ENCODE results near the gene EFCC1.

The EFCC1 gene

DNA sequence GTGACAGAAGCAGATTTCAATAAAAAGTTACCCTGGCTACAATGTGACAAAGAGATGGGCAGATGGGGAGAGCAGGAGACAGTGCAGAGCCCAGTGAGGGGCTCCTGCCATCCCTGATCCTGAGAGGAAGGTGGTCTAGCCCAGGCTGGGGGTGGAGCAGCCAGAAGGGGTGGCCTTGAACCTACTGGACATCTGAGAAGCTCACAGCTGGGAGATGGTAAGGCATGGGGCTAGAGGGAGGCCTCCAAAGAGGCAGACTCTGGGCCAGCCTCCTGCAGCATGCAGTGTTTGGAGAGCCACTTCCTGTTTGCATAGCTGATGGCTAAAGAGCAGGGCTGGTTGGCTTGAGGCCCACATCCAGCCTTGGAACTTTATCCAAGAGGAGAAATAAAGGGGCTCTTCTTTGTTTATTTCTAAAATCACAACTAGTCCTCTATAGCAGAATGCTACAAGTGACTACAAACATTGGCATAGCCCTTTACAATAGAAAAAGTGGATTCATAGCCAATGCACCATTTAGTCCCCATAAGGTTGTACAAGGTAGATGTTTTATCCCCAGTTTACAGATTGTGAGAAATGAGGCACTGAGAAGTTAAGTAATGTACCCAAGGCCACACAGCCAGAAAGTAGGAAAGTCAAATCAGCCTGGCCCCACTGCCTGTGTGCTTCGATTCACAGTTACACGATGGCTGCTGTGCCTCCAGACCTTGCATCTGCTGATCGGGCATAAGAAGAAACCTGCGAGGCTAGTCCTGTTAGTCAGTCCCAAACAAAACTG lies 4.6 kb downstream of the EFCC1 start:
- peaks cover 75% of the 10 kb centered on the region for H3K27me3 ChIP-seq (ENCODE audit: control insufficient read depth, insufficient read depth, low read length)
- H3K36me3 ChIP-seq (ENCODE audit: control insufficient read depth, low read depth, low read length) = no peaks in the 10 kb centered on the region
- H3K9me3 ChIP-seq (ENCODE audit: control insufficient read depth, low read depth, low read length) = no peaks in the 10 kb centered on the region
- H3K4me1 ChIP-seq (ENCODE audit: control insufficient read depth, low read depth, low read length) = peaks cover 2% of the 10 kb centered on the region
- H3K9ac ChIP-seq (ENCODE audit: low read length) = no peak overlapping the region
- H3K27ac ChIP-seq (ENCODE audit: low read length) = no peak overlapping the region
- no peak overlapping the region for H3K4me3 ChIP-seq (ENCODE audit: low read length)

GRCh38 chr3:129006864-129007263 lies 5.8 kb downstream of the EFCC1 start:
- H3K9me3 ChIP-seq (ENCODE audit: control insufficient read depth, low read depth, low read length) = no peaks in the 10 kb centered on the region
- H3K4me1 ChIP-seq (ENCODE audit: control insufficient read depth, low read depth, low read length) = no peaks in the 10 kb centered on the region
- no peaks in the 10 kb centered on the region for H3K36me3 ChIP-seq (ENCODE audit: control insufficient read depth, low read depth, low read length)
- H3K9ac ChIP-seq (ENCODE audit: low read length) = no peak overlapping the region
- peaks cover 63% of the 10 kb centered on the region for H3K27me3 ChIP-seq (ENCODE audit: control insufficient read depth, insufficient read depth, low read length)
- H3K4me3 ChIP-seq (ENCODE audit: low read length) = no peak overlapping the region
- H3K27ac ChIP-seq (ENCODE audit: low read length) = no peak overlapping the region

DNA sequence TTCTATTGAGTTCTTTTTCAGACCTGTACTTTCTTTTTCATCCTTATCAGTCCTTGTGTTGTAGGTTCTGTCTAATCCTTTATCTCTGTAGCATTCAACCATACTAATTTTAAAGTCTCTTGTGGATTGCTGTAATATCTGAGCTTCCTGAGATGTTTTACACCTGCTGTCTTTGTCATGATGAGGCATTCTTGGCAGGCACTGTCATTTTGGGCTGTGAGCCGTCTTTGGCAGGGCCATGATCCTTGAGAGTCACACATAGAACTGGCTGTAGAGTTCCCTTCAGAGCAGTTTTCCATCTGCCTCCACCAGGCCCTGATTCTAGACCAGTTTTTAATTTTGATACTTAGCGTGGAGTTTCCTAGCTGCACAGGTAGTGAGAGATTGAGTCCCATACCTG lies 6.7 kb downstream of the EFCC1 start:
- H3K9me3 ChIP-seq (ENCODE audit: control insufficient read depth, low read depth, low read length) = no peaks in the 10 kb centered on the region
- H3K27ac ChIP-seq (ENCODE audit: low read length) = no peak overlapping the region
- no peaks in the 10 kb centered on the region for H3K36me3 ChIP-seq (ENCODE audit: control insufficient read depth, low read depth, low read length)
- H3K4me3 ChIP-seq (ENCODE audit: low read length) = no peak overlapping the region
- peaks cover 54% of the 10 kb centered on the region for H3K27me3 ChIP-seq (ENCODE audit: control insufficient read depth, insufficient read depth, low read length)
- H3K9ac ChIP-seq (ENCODE audit: low read length) = no peak overlapping the region
- no peaks in the 10 kb centered on the region for H3K4me1 ChIP-seq (ENCODE audit: control insufficient read depth, low read depth, low read length)

- no peak overlapping the region for H3K4me3 ChIP-seq (ENCODE audit: low read length)
Observed at GRCh38 chr3:129009266-129009665, 8.2 kb downstream of the EFCC1 start.

GRCh38 chr3:129010310-129010956 lies 9.3 kb downstream of the EFCC1 start:
- H3K9me3 ChIP-seq (ENCODE audit: control insufficient read depth, low read depth, low read length) = no peaks in the 10 kb centered on the region
- H3K27ac ChIP-seq (ENCODE audit: low read length) = no peak overlapping the region
- no peaks in the 10 kb centered on the region for H3K36me3 ChIP-seq (ENCODE audit: control insufficient read depth, low read depth, low read length)
- no peak overlapping the region for H3K4me3 ChIP-seq (ENCODE audit: low read length)
- H3K9ac ChIP-seq (ENCODE audit: low read length) = no peak overlapping the region
- peaks cover 28% of the 10 kb centered on the region for H3K27me3 ChIP-seq (ENCODE audit: control insufficient read depth, insufficient read depth, low read length)
- H3K4me1 ChIP-seq (ENCODE audit: control insufficient read depth, low read depth, low read length) = no peaks in the 10 kb centered on the region

More at GRCh38 chr3:129009266-129009665, 8.2 kb downstream of the EFCC1 start:
- H3K36me3 ChIP-seq (ENCODE audit: control insufficient read depth, low read depth, low read length) = no peaks in the 10 kb centered on the region
- no peak overlapping the region for H3K9ac ChIP-seq (ENCODE audit: low read length)
- H3K27ac ChIP-seq (ENCODE audit: low read length) = no peak overlapping the region
- H3K27me3 ChIP-seq (ENCODE audit: control insufficient read depth, insufficient read depth, low read length) = peaks cover 39% of the 10 kb centered on the region
- no peaks in the 10 kb centered on the region for H3K9me3 ChIP-seq (ENCODE audit: control insufficient read depth, low read depth, low read length)
- H3K4me1 ChIP-seq (ENCODE audit: control insufficient read depth, low read depth, low read length) = no peaks in the 10 kb centered on the region

DNA sequence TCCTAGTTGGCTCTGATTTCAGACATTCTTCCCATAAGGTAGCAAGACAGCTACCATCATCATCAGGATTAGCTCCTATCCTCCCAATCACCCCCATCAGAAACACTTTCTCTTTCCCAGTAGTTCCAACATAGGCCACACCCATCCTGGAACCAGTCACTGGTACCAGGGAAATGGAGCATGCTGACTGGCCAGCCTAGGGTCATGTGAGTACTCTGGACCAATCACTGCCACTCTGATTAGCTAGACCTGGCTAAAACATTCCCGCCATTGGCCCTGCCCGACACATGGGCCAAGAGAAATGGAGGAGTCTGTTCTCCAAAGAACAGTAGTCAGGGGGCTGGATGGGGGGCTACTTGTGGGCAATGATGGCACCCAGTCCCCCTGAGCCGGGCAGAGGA lies 12.4 kb downstream of the EFCC1 start:
- Histone ChIP-seq H3K36me3 (ENCODE audit: control insufficient read depth, low read depth, low read length) (no peaks in the 10 kb centered on the region), H3K9me3 (ENCODE audit: control insufficient read depth, low read depth, low read length) (no peaks in the 10 kb centered on the region), H3K4me3 (ENCODE audit: low read length) (no peak overlapping the region), H3K9ac (ENCODE audit: low read length) (no peak overlapping the region), H3K4me1 (ENCODE audit: control insufficient read depth, low read depth, low read length) (no peaks in the 10 kb centered on the region), H3K27me3 (ENCODE audit: control insufficient read depth, insufficient read depth, low read length) (no peaks in the 10 kb centered on the region), H3K27ac (ENCODE audit: low read length) (no peak overlapping the region)

- H3K27ac ChIP-seq (ENCODE audit: low read length) = no peak overlapping the region
- no peak overlapping the region for H3K9ac ChIP-seq (ENCODE audit: low read length)
Observed at GRCh38 chr3:129014148-129014547, 13.0 kb downstream of the EFCC1 start.

GRCh38 chr3:129014793-129015345 lies 13.8 kb downstream of the EFCC1 start:
- Histone ChIP-seq H3K27ac (ENCODE audit: low read length) (no peak overlapping the region), H3K9ac (ENCODE audit: low read length) (no peak overlapping the region), H3K4me3 (ENCODE audit: low read length) (no peak overlapping the region), H3K4me1 (ENCODE audit: control insufficient read depth, low read depth, low read length) (no peaks in the 10 kb centered on the region), H3K36me3 (ENCODE audit: control insufficient read depth, low read depth, low read length) (no peaks in the 10 kb centered on the region), H3K9me3 (ENCODE audit: control insufficient read depth, low read depth, low read length) (no peaks in the 10 kb centered on the region), H3K27me3 (ENCODE audit: control insufficient read depth, insufficient read depth, low read length) (no peaks in the 10 kb centered on the region)

More at GRCh38 chr3:129014148-129014547, 13.0 kb downstream of the EFCC1 start:
- H3K27me3 ChIP-seq (ENCODE audit: control insufficient read depth, insufficient read depth, low read length) = no peaks in the 10 kb centered on the region
- H3K36me3 ChIP-seq (ENCODE audit: control insufficient read depth, low read depth, low read length) = no peaks in the 10 kb centered on the region
- no peak overlapping the region for H3K4me3 ChIP-seq (ENCODE audit: low read length)
- H3K4me1 ChIP-seq (ENCODE audit: control insufficient read depth, low read depth, low read length) = no peaks in the 10 kb centered on the region
- no peaks in the 10 kb centered on the region for H3K9me3 ChIP-seq (ENCODE audit: control insufficient read depth, low read depth, low read length)

GRCh38 chr3:129015388-129016105 lies 14.4 kb downstream of the EFCC1 start:
- Histone ChIP-seq H3K27ac (ENCODE audit: low read length) (no peak overlapping the region), H3K36me3 (ENCODE audit: control insufficient read depth, low read depth, low read length) (no peaks in the 10 kb centered on the region), H3K4me1 (ENCODE audit: control insufficient read depth, low read depth, low read length) (no peaks in the 10 kb centered on the region), H3K9ac (ENCODE audit: low read length) (no peak overlapping the region), H3K9me3 (ENCODE audit: control insufficient read depth, low read depth, low read length) (no peaks in the 10 kb centered on the region), H3K4me3 (ENCODE audit: low read length) (no peak overlapping the region), H3K27me3 (ENCODE audit: control insufficient read depth, insufficient read depth, low read length) (no peaks in the 10 kb centered on the region)

DNA sequence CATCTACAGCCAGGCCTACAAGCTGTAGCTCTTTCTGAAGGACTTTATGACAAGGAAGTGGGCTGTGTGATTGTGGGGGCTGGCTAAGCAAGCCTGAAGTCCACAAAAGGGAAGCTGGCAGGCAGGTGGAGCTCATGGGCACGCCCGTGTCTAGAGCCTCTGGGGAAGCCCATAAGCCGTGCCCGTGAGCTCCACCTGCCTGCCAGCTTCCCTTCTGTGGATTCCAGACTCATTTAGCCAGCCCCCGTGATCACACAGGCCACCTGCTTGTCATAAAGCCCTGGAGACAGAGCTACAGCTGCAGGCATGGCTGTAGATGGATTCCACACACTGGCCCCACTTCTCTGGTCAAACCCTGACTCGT lies 15.2 kb downstream of the EFCC1 start:
- H3K9ac ChIP-seq (ENCODE audit: low read length) = no peak overlapping the region
- no peaks in the 10 kb centered on the region for H3K36me3 ChIP-seq (ENCODE audit: control insufficient read depth, low read depth, low read length)
- no peak overlapping the region for H3K27ac ChIP-seq (ENCODE audit: low read length)
- no peak overlapping the region for H3K4me3 ChIP-seq (ENCODE audit: low read length)
- H3K9me3 ChIP-seq (ENCODE audit: control insufficient read depth, low read depth, low read length) = no peaks in the 10 kb centered on the region
- H3K4me1 ChIP-seq (ENCODE audit: control insufficient read depth, low read depth, low read length) = no peaks in the 10 kb centered on the region
- no peaks in the 10 kb centered on the region for H3K27me3 ChIP-seq (ENCODE audit: control insufficient read depth, insufficient read depth, low read length)

- Histone ChIP-seq H3K4me1 (ENCODE audit: control insufficient read depth, low read depth, low read length) (no peaks in the 10 kb centered on the region), H3K9me3 (ENCODE audit: control insufficient read depth, low read depth, low read length) (no peaks in the 10 kb centered on the region), H3K27ac (ENCODE audit: low read length) (no peak overlapping the region)
Observed at GRCh38 chr3:129016720-129017483, 15.8 kb downstream of the EFCC1 start.

More at GRCh38 chr3:129016720-129017483, 15.8 kb downstream of the EFCC1 start:
- H3K9ac ChIP-seq (ENCODE audit: low read length) = no peak overlapping the region
- no peak overlapping the region for H3K4me3 ChIP-seq (ENCODE audit: low read length)
- no peaks in the 10 kb centered on the region for H3K27me3 ChIP-seq (ENCODE audit: control insufficient read depth, insufficient read depth, low read length)
- no peaks in the 10 kb centered on the region for H3K36me3 ChIP-seq (ENCODE audit: control insufficient read depth, low read depth, low read length)
